OCI-LY7 (cell line): ENCODE data around the gene HRH1. TPM values are rescaled to one million over a fixed set of nuclear protein-coding genes. Genes with fewer than 3 reads are reported as not detected.

Experiments
- BruUV-seq: library from RNA; stranded (reverse); fragments of 400-500 nt; replicated peaks from 2 replicates; lab custom pipeline; 2021; lab: Mats Ljungman, UMichigan
- CTCF ChIA-PET: fragments of 300-600 bp; sonication (Branson Sonifier 250); formaldehyde crosslinking; loops from one replicate; lab custom pipeline; 2022; ENCODE audit warnings: antibody characterized with exemption; ENCODE audit not compliant: unreplicated experiment; lab: Charles Lee
- POLR2A ChIA-PET: fragments of 300-600 bp; sonication (Branson Sonifier 250); formaldehyde crosslinking; loops from one replicate; lab custom pipeline; 2022; ENCODE audit warnings: antibody characterized with exemption; lab: Charles Lee
- DNase-seq: peaks from one replicate; pipeline ENCODE4 v3.0.0-alpha.2; 2015; ENCODE audit warnings: low spot score
- H2AFZ ChIP-seq: fragments of 200-600 bp; sonication (generic), shearing (Covaris generic); 2 replicates; pipeline ENCODE4 v1.6.1; 2014; ENCODE audit warnings: mild to moderate bottlenecking, antibody characterized with exemption, low read length, moderate library complexity
- H3K27ac ChIP-seq: fragments of 200-600 bp; sonication (generic); 2 replicates; pipeline ENCODE4 v1.5.1; 2014; ENCODE audit warnings: mixed run types, low read depth, mild to moderate bottlenecking, moderate library complexity, low read length, inconsistent platforms; ENCODE audit not compliant: poor library complexity, severe bottlenecking
- H3K36me3 ChIP-seq: fragments of 200-600 bp; sonication (generic); 2 replicates; pipeline ENCODE4 v1.6.1; 2014; ENCODE audit warnings: mild to moderate bottlenecking, antibody characterized with exemption, low read length, moderate library complexity, mixed read lengths; ENCODE audit not compliant: insufficient read depth
- H3K4me1 ChIP-seq: fragments of 200-600 bp; sonication (generic); 2 replicates; pipeline ENCODE4 v1.5.1; 2014; ENCODE audit warnings: mild to moderate bottlenecking, low read length; ENCODE audit not compliant: insufficient read depth, poor library complexity, severe bottlenecking
- H3K4me2 ChIP-seq: fragments of 200-600 bp; sonication (generic); 2 replicates; pipeline ENCODE4 v1.6.1; 2014; ENCODE audit warnings: mild to moderate bottlenecking, low read length
- H3K4me3 ChIP-seq: fragments of 200-600 bp; sonication (generic); 2 replicates; pipeline ENCODE4 v1.5.1; 2014; ENCODE audit warnings: mild to moderate bottlenecking, low read depth, low read length; ENCODE audit not compliant: poor library complexity, severe bottlenecking
- H3K79me2 ChIP-seq: fragments of 200-600 bp; sonication (generic); 2 replicates; pipeline ENCODE4 v1.6.1; 2016; ENCODE audit warnings: low read depth, mild to moderate bottlenecking, low read length, moderate library complexity, mixed read lengths; ENCODE audit not compliant: insufficient read depth
- H3K9me2 ChIP-seq: fragments of 200-600 bp; sonication (generic); 2 replicates; pipeline ENCODE4 v1.6.1; 2016; ENCODE audit warnings: mild to moderate bottlenecking, low read length, mixed read lengths; ENCODE audit not compliant: insufficient read depth
- H3K9me3 ChIP-seq: fragments of 200-600 bp; sonication (generic); 2 replicates; pipeline ENCODE4 v1.6.1; 2014; ENCODE audit warnings: mild to moderate bottlenecking, mixed run types, low read length, mixed read lengths
- H4K20me1 ChIP-seq: fragments of 200-600 bp; sonication (generic); 2 replicates; pipeline ENCODE4 v1.6.1; 2014; ENCODE audit warnings: mild to moderate bottlenecking, antibody characterized with exemption, low read length, moderate library complexity, mixed read lengths; ENCODE audit not compliant: insufficient read depth
- CTCF ChIP-seq: fragments of 200-600 bp; sonication (generic); conservative IDR thresholded peaks from 2 replicates; pipeline ENCODE4 v1.5.1; 2014; ENCODE audit warnings: mild to moderate bottlenecking, antibody characterized with exemption, low read length, moderate library complexity, mixed read lengths
- EZH2phosphoT487 ChIP-seq: fragments of 200-600 bp; sonication (generic); IDR thresholded peaks from 2 replicates; pipeline ENCODE4 v1.6.1; 2018; ENCODE audit warnings: low read depth, borderline replicate concordance, mild to moderate bottlenecking, mixed run types, antibody characterized with exemption, low read length, moderate library complexity, mixed read lengths
- intact Hi-C: fragments of 100-400 bp; cut with micrococcal nuclease; formaldehyde crosslinking; loops from one replicate; pipeline ENCODE4 v1.10.0; 2022; ENCODE audit not compliant: unreplicated experiment
- total RNA-seq, 2 experiments: library from RNA; depleted of rRNA in 1 of 2; stranded (reverse); fragments of >200 nt in 1 of 2; shearing (Covaris generic) in 1 of 2; gene quantifications; 2 replicates each; pipeline ENCODE4 v1.2.3, GENCODE V29; 2014 to 2022

Gene HRH1
- total RNA-seq, 2 experiments from 2014 or later: not detected

GRCh38 chr3:11195201-11195600 is 40.9 kb downstream of the HRH1 start:
- no peaks in the 10 kb centered on the region for H3K9me2 ChIP-seq
- no peaks in the 10 kb centered on the region for H3K9me3 ChIP-seq
- no peak overlapping the region for H3K4me2 ChIP-seq
- H3K36me3 ChIP-seq: no peaks in the 10 kb centered on the region
- H2AFZ ChIP-seq: no peak overlapping the region
- no peaks in the 10 kb centered on the region for H3K79me2 ChIP-seq
- TF ChIP-seq CTCF (no peak), EZH2phosphoT487 (no peak)
- no peak overlapping the region for H3K27ac ChIP-seq
- ChIA-PET POLR2A (no interaction called here), CTCF (no interaction called here)
- H3K4me3 ChIP-seq: no peak overlapping the region
- no peaks in the 10 kb centered on the region for H4K20me1 ChIP-seq
- intact Hi-C loops: no loop called here
- BruUV-seq: no TSS peak
- no peak for DNase-seq
- H3K4me1 ChIP-seq: no peaks in the 10 kb centered on the region

- H4K20me1 ChIP-seq: no peaks in the 10 kb centered on the region
- H3K4me1 ChIP-seq: no peaks in the 10 kb centered on the region
- CTCF ChIA-PET: no interaction called here
- no peaks in the 10 kb centered on the region for H3K79me2 ChIP-seq
- H2AFZ ChIP-seq: no peak overlapping the region
- no peaks in the 10 kb centered on the region for H3K36me3 ChIP-seq
- H3K4me3 ChIP-seq: no peak overlapping the region
- intact Hi-C loops: no loop called here
- H3K9me2 ChIP-seq: no peaks in the 10 kb centered on the region
- BruUV-seq: no TSS peak
- POLR2A ChIA-PET: no interaction called here
- DNase-seq: no peak
- no peak overlapping the region for H3K4me2 ChIP-seq
- H3K27ac ChIP-seq: no peak overlapping the region
- no peaks in the 10 kb centered on the region for H3K9me3 ChIP-seq
- no peak for TF ChIP-seq CTCF
- no peak for TF ChIP-seq EZH2phosphoT487
Observed at GRCh38 chr3:11195721-11196332, 41.5 kb downstream of the HRH1 start.

- Histone ChIP-seq H3K4me1 (no peaks in the 10 kb centered on the region), H3K27ac (no peak overlapping the region), H3K4me2 (no peak overlapping the region), H3K36me3 (no peaks in the 10 kb centered on the region), H2AFZ (no peak overlapping the region), H3K4me3 (no peak overlapping the region), H3K79me2 (no peaks in the 10 kb centered on the region), H3K9me3 (no peaks in the 10 kb centered on the region), H4K20me1 (no peaks in the 10 kb centered on the region), H3K9me2 (no peaks in the 10 kb centered on the region)
- DNase-seq: no peak
- intact Hi-C loops: no loop called here
- ChIA-PET POLR2A (interaction anchor here (0.7 kb wide), 1 partner anchor 415 kb away, joined by 3 read pairs; no protein-coding TSS in a partner anchor), CTCF (no interaction called here)
- TF ChIP-seq CTCF (no peak), EZH2phosphoT487 (no peak)
- BruUV-seq: no TSS peak
Observed at GRCh38 chr3:11197484-11197883, 43.2 kb downstream of the HRH1 start.
